GM19035 (cell line): ENCODE measurements around the gene SYNE3.

Source experiments
- ATAC-seq: cut with Tn5 transposase; IDR thresholded peaks from one replicate; pipeline ENCODE4 v1.9.1; 2021; ENCODE audit not compliant: unreplicated experiment

Gene SYNE3

GRCh38 chr14:95516554-95517181, at the start of gene SYNE3:
Gene SYNE3 (minus strand): TSS chr14:95516650. CDS start chr14:95475821, 40,829 bp downstream.
- ATAC-seq: peak; percentile 48

GRCh38 chr14:95564060-95564459, 47.6 kb upstream of the SYNE3 start:
- no peak for ATAC-seq

GRCh38 chr14:95562892-95563685, 46.6 kb upstream of the SYNE3 start:
- no peak for ATAC-seq

- peak; percentile 93 for ATAC-seq
These were observed 44.6 kb upstream of the SYNE3 start for GRCh38 chr14:95561001-95561412.

- ATAC-seq: no peak
These were observed 42.8 kb upstream of the SYNE3 start for GRCh38 chr14:95559203-95559602.

GRCh38 chr14:95557832-95558231, 41.4 kb upstream of the SYNE3 start:
- no peak for ATAC-seq

GRCh38 chr14:95557291-95557690, 40.8 kb upstream of the SYNE3 start:
- ATAC-seq: no peak

GRCh38 chr14:95555053-95555452, 38.6 kb upstream of the SYNE3 start:
- ATAC-seq: no peak

GRCh38 chr14:95553141-95553540, 36.7 kb upstream of the SYNE3 start:
- no peak for ATAC-seq

GRCh38 chr14:95551435-95551834, 35.0 kb upstream of the SYNE3 start:
- ATAC-seq: no peak

GRCh38 chr14:95549656-95550585, 33.5 kb upstream of the SYNE3 start:
- ATAC-seq: no peak

GRCh38 chr14:95548328-95548929, 32.0 kb upstream of the SYNE3 start:
- no peak for ATAC-seq

GRCh38 chr14:95547626-95548327, 31.3 kb upstream of the SYNE3 start:
- no peak for ATAC-seq

GRCh38 chr14:95547272-95547625, 30.8 kb upstream of the SYNE3 start:
- no peak for ATAC-seq

GRCh38 chr14:95545515-95546168, 29.2 kb upstream of the SYNE3 start:
- no peak for ATAC-seq

- no peak for ATAC-seq
These were observed 28.1 kb upstream of the SYNE3 start for GRCh38 chr14:95544588-95544987.

GRCh38 chr14:95543021-95543420, 26.6 kb upstream of the SYNE3 start:
- ATAC-seq: no peak

GRCh38 chr14:95541932-95542930, 25.8 kb upstream of the SYNE3 start:
- ATAC-seq: no peak

- ATAC-seq: no peak
These were observed 24.9 kb upstream of the SYNE3 start for GRCh38 chr14:95541346-95541745.
